ES-I3 (cell line): ENCODE results near the gene SLC37A1.
"Not testable (repeated sequence)": the region's sequence is repeated elsewhere in the genome, so short reads cannot be mapped to it uniquely, and the experiment has no call there.

Source experiments
- H3K36me3 ChIP-seq: 2 replicates; pipeline ENCODE4 v1.6.1; 2013; ENCODE audit warnings: mild to moderate bottlenecking, low read length, control low read depth, moderate library complexity; ENCODE audit not compliant: insufficient read depth
- H3K4me1 ChIP-seq: 2 replicates; pipeline ENCODE4 v1.6.1; 2013; ENCODE audit warnings: mild to moderate bottlenecking, control low read depth, low read length; ENCODE audit not compliant: insufficient read depth
- H3K9ac ChIP-seq: 2 replicates; pipeline ENCODE4 v1.6.1; 2013; ENCODE audit warnings: low read depth, mild to moderate bottlenecking, low read length, moderate library complexity
- H3K9me3 ChIP-seq: 2 replicates; pipeline ENCODE4 v1.6.1; 2013; ENCODE audit warnings: mild to moderate bottlenecking, low read length, moderate library complexity; ENCODE audit not compliant: control insufficient read depth, insufficient read depth

SLC37A1 gene

GRCh38 chr21:42618707-42619102, 105.1 kb downstream of the SLC37A1 start:
- Histone ChIP-seq H3K9me3 (no peaks in the 10 kb centered on the region), H3K36me3 (no peaks in the 10 kb centered on the region), H3K4me1 (0 out of 2 replicates have a peak, but pooled peaks cover 3% of the 10 kb centered on the region), H3K9ac (no peak overlapping the region)

GRCh38 chr21:42619166-42619565, 105.5 kb downstream of the SLC37A1 start:
- Histone ChIP-seq H3K9me3 (no peaks in the 10 kb centered on the region), H3K9ac (no peak overlapping the region), H3K4me1 (0 out of 2 replicates have a peak, but pooled peaks cover 4% of the 10 kb centered on the region), H3K36me3 (no peaks in the 10 kb centered on the region)

GRCh38 chr21:42619841-42620240, 106.2 kb downstream of the SLC37A1 start:
- no peaks in the 10 kb centered on the region for H3K9me3 ChIP-seq
- H3K4me1 ChIP-seq, result 0 out of 2 replicates have a peak, but pooled peaks cover 8% of the 10 kb centered on the region
- no peaks in the 10 kb centered on the region for H3K36me3 ChIP-seq
- no peak overlapping the region for H3K9ac ChIP-seq

- Histone ChIP-seq H3K4me1 (0 out of 2 replicates have a peak, but pooled peaks cover 8% of the 10 kb centered on the region), H3K36me3 (no peaks in the 10 kb centered on the region), H3K9ac (no peak overlapping the region), H3K9me3 (no peaks in the 10 kb centered on the region)
These were observed 107.6 kb downstream of the SLC37A1 start for GRCh38 chr21:42621166-42621818.

- Histone ChIP-seq H3K36me3 (no peaks in the 10 kb centered on the region), H3K9ac (no peak overlapping the region), H3K9me3 (no peaks in the 10 kb centered on the region), H3K4me1 (0 out of 2 replicates have a peak, but pooled peaks cover 8% of the 10 kb centered on the region)
These were observed 108.1 kb downstream of the SLC37A1 start for GRCh38 chr21:42621819-42622177.

- H3K36me3 ChIP-seq, result no peaks in the 10 kb centered on the region
- H3K4me1 ChIP-seq, result 0 out of 2 replicates have a peak, but pooled peaks cover 8% of the 10 kb centered on the region
- no peaks in the 10 kb centered on the region for H3K9me3 ChIP-seq
- H3K9ac ChIP-seq, result no peak overlapping the region
These were observed 108.6 kb downstream of the SLC37A1 start for GRCh38 chr21:42622284-42622683.

GRCh38 chr21:42623694-42624093, 110.0 kb downstream of the SLC37A1 start:
- Histone ChIP-seq H3K9ac (no peak overlapping the region), H3K36me3 (no peaks in the 10 kb centered on the region), H3K4me1 (0 out of 2 replicates have a peak, but pooled peaks cover 8% of the 10 kb centered on the region), H3K9me3 (no peaks in the 10 kb centered on the region)

- Histone ChIP-seq H3K9me3 (no peaks in the 10 kb centered on the region), H3K36me3 (no peaks in the 10 kb centered on the region), H3K4me1 (0 out of 2 replicates have a peak, but pooled peaks cover 8% of the 10 kb centered on the region), H3K9ac (no peak overlapping the region)
These were observed 110.6 kb downstream of the SLC37A1 start for GRCh38 chr21:42624095-42624790.

- no peaks in the 10 kb centered on the region for H3K9me3 ChIP-seq
- H3K9ac ChIP-seq, result no peak overlapping the region
- H3K36me3 ChIP-seq, result no peaks in the 10 kb centered on the region
- 0 out of 2 replicates have a peak, but pooled peaks cover 8% of the 10 kb centered on the region for H3K4me1 ChIP-seq
These were observed 111.3 kb downstream of the SLC37A1 start for GRCh38 chr21:42624936-42625335.

GRCh38 chr21:42626171-42626570, 112.5 kb downstream of the SLC37A1 start:
- Histone ChIP-seq H3K9me3 (no peaks in the 10 kb centered on the region), H3K9ac (no peak overlapping the region), H3K4me1 (0 out of 2 replicates have a peak, but pooled peaks cover 8% of the 10 kb centered on the region), H3K36me3 (no peaks in the 10 kb centered on the region)

GRCh38 chr21:42627527-42628289, 114.1 kb downstream of the SLC37A1 start:
- no peaks in the 10 kb centered on the region for H3K36me3 ChIP-seq
- no peaks in the 10 kb centered on the region for H3K9me3 ChIP-seq
- H3K4me1 ChIP-seq, result 0 out of 2 replicates have a peak, but pooled peaks cover 5% of the 10 kb centered on the region
- H3K9ac ChIP-seq, result no peak overlapping the region

GRCh38 chr21:42628466-42629061, 114.9 kb downstream of the SLC37A1 start:
- H3K36me3 ChIP-seq, H3K9me3 ChIP-seq, H3K4me1 ChIP-seq, H3K9ac ChIP-seq: not testable (repeated sequence)

GRCh38 chr21:42629933-42630589, 116.4 kb downstream of the SLC37A1 start:
- Histone ChIP-seq H3K9ac (no peak overlapping the region), H3K9me3 (no peaks in the 10 kb centered on the region), H3K4me1 (no peaks in the 10 kb centered on the region), H3K36me3 (no peaks in the 10 kb centered on the region)

- H3K4me1 ChIP-seq, result no peaks in the 10 kb centered on the region
- H3K36me3 ChIP-seq, result no peaks in the 10 kb centered on the region
- no peak overlapping the region for H3K9ac ChIP-seq
- no peaks in the 10 kb centered on the region for H3K9me3 ChIP-seq
These were observed 117.0 kb downstream of the SLC37A1 start for GRCh38 chr21:42630626-42631025.
